NCI-H446 (cell line): ENCODE results near the gene CDCA7.
"Not testable (repeated sequence)": the region's sequence is repeated elsewhere in the genome, so short reads cannot be mapped to it uniquely, and the experiment has no call there.

Source experiments
- DNase-seq, 2 experiments: peaks; one replicate each; lab custom pipeline; 2025; lab: John Stamatoyannopoulos, UW

Gene CDCA7

GRCh38 chr2:173354582-173355131 is at the start of gene CDCA7:
Gene CDCA7 (plus strand): TSS chr2:173354872. CDS start chr2:173354964, 92 bp downstream.
- DNase-seq: peak; percentile 81 to 88

- no peak for DNase-seq
These were observed 49.4 kb upstream of the CDCA7 start for GRCh38 chr2:173305303-173305702.

DNA sequence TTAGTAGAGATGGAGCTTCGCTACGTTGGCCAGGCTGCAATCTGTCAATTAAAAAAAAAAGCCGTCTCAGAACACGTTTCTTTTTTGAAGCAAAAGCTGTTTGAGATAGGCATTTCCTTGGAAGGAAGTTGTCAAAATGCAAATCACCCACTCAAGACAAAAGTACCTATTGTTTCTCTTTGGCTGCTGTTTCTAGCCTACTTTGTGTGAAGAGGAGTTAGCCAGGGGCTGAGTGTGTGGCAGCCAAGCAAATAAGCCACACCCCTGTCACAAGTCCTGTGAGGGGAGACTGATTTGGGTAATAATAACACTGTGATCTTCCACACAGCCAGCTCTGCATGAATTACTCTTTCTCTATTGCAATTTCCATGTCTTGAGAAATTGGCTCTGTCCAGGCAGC is 47.4 kb upstream of the CDCA7 start:
- DNase-seq: no peak

DNA sequence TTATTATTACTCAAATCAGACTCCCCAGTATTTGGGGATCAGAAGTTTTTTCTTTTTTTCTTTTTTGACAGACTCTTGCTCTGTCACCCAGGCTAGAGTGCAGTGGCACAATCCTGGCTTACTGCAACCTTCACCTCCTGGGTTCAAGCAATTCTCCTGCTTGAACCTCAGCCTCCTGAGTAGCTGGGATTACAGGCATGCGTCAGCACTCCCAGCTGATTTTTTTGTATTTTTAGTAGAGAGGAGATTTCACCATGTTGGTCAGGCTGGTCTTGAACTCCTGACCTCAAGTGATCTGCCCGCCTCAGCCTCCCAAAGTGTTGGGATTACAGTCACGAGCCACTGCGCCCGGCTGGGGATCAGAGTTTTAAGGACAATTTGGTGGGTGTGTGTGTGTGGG is 45.3 kb upstream of the CDCA7 start:
- DNase-seq: not testable (repeated sequence)

DNA sequence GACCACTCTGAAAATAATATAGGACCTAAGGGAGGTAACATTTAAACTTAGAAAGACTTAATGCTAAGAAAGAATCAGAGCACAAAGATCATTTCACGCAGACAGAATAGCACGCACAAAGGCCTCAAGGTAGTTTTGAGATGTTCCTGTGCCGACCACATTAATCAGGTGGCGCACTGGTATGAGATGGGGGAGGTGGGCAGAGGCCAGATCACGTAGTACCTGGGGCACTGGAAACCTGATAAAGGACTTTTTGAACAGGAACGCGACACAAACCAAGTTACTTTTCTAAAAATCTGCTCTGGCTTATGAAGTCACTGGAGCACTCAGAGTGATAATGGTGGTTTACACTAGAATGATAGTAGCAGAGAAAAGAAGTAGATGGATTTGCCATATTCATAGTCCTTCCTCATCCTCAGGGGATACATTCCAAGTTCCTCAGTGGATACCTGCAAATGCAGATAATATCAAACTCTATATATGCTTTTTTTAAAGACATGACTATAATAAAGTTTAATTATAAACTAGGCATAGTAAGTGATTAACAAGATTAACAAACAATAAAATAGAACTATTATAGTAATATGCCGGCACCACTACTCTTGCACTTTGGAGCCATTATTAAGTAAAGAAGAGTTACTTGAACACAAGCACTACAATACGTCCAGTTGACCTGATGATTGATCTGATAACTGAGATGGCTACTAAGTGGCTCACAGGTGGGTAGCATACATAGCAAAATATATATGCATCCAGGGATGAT is 42.6 kb upstream of the CDCA7 start:
- no peak for DNase-seq

- DNase-seq: no peak
These were observed 31.3 kb upstream of the CDCA7 start for GRCh38 chr2:173323371-173323770.

- no peak for DNase-seq
These were observed 27.9 kb upstream of the CDCA7 start for GRCh38 chr2:173326806-173327205.

DNA sequence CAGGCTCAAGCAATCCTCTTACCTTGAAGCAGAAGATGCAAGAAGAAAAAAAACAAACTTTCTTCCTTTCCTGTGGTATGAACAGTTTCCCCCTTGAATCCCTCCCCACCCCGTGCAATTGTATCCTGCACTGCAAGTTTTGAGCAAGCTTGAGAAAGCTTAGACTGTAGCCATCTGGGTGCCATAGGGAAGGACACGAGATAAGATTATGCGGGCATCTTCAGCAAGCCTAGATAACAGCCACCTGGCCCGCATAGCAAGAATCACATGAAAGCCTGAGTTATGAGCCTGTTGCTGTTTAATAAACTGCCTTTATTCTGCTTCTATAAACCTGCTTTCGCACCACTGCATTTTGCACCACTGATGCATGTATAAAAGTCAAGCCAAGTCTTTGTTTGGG is 27.3 kb upstream of the CDCA7 start:
- no peak for DNase-seq

DNA sequence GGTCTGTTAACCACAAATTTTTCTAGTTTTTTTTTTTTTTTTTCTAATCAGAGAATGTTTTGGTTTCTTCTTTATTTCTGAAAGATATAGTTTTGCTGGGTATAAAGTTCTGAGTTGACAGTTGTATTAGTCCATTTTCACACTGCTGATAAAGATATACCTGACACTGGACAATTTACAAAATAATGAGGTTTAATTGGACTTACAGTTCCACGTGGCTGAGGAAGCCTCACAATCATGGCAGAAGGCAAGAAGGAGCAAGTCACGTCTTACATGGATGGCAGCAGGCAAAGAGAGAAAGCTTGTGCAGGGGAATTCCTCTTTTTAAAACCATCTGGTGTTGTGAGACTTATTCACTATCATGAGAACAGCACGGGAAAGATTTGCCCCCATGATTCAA is 21.7 kb upstream of the CDCA7 start:
- not testable (repeated sequence) for DNase-seq

GRCh38 chr2:173339807-173340206 is 14.9 kb upstream of the CDCA7 start:
- DNase-seq: no peak

- no peak for DNase-seq
These were observed 10.8 kb upstream of the CDCA7 start for GRCh38 chr2:173343921-173344320.

- DNase-seq: no peak
These were observed 8.6 kb upstream of the CDCA7 start for GRCh38 chr2:173346035-173346434.

GRCh38 chr2:173347305-173348168 is 7.1 kb upstream of the CDCA7 start:
- DNase-seq: no peak

GRCh38 chr2:173349287-173349686 is 5.4 kb upstream of the CDCA7 start:
- no peak for DNase-seq

- no peak for DNase-seq
These were observed 4.3 kb upstream of the CDCA7 start for GRCh38 chr2:173350383-173350782.

DNA sequence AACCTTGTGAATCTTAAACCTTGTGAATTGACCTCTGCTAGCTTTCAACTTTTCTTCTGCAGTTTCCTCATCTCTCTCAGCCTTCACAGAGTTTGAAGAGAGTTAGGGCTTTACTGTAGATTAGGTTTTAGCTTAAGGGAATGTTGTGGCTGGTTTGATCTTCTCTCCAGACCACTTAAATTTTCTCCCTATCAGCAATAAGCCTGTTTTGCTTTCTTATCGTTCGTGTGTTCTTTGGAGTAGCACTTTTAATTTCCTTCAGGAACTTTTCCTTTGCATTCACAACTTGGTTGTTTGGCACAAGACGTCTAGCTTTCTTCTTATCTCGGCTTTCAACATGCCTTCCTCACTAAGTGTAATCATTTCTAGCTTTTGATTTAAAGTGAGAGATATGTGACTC is 2.8 kb upstream of the CDCA7 start:
- DNase-seq: no peak

DNA sequence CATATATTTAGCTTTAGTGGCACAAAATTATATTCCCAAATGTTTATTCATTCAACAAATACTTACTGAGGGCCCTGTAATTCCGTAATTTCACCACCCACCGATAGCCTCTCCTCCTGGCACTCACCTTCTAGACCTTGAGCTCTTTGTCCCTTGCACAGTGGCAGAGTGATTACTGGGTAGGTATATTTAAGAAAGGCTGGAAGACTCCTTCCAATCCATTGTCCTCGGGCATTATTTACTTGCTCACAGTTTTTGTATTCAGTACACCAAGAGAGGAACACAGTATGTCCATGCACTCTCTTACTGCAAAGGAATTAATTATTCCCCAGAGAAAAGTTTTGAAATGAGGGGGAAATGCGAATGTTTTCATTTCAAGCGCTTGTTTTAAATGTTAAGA is 1.1 kb upstream of the CDCA7 start:
- no peak for DNase-seq

GRCh38 chr2:173354073-173354581 is 545 bp upstream of the CDCA7 start:
- no peak for DNase-seq

DNA sequence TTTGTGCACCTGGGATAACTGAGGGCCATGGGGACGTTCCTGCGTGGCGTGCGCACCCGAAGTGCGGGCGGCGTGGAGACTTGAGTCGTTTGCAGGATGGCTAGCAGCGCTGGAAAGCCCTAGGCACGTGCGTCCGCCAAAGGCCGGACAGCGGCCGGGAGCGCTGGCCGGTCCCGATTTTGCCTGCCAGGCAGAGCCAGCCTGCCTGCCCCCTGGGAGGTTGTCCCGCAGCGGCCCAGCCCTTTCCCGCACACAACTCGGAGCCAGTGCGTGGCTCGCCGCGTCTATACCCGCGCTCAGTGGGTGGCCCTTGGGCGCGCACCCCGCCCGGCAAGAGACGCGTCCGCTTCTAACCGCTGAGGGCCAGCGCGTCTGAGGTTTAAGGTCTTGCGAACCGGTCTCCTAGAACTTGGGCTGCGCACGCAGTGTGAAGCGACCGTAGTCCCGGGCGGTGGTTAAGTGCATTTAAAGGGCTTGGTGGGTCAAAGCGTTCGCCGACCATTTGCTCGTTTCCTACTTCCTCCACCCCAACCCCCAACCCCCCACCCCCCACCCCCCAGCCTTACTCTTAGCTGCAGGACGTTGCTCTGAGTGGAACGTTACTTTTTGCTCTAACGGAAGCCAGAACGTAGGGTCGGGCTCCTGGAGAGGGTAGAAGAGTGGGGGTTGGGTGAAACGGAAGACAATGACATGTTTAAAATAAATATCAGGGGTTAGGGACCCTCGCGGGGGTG is 627 bp downstream of the CDCA7 start:
- peak; percentile 18 to 57 for DNase-seq

- peak in 1 of 2 experiments; percentile 57 for DNase-seq
These were observed 1.3 kb downstream of the CDCA7 start for GRCh38 chr2:173355866-173356508.

- peak; percentile 13 to 44 for DNase-seq
These were observed 2.7 kb downstream of the CDCA7 start for GRCh38 chr2:173357346-173357745.
